Keratinocyte (primary cell): Measurements from ENCODE around the gene ZBTB48.

Experiments used
- EZH2 ChIP-seq: IDR thresholded peaks from one replicate; pipeline ENCODE4 v1.6.1; 2012; ENCODE audit warnings: inconsistent platforms, mild to moderate bottlenecking, low read length, moderate library complexity
- TF ChIP-seq, protein P1 (sequence below), 3 experiments: IDR thresholded peaks in 1 of 3; conservative IDR thresholded peaks in 1 of 3; optimal IDR thresholded peaks in 1 of 3; 2 replicates in 2 of 3; 3 replicates in 1 of 3; pipeline versions ENCODE3 to v1.5.1; 2011; ENCODE audit warnings: low read length in 3 of 3, mild to moderate bottlenecking in 3 of 3, moderate library complexity in 2 of 3, control low read depth in 1 of 3, inconsistent platforms in 1 of 3; ENCODE audit not compliant: insufficient read depth in 2 of 3; ENCODE audit errors: extremely low read depth in 1 of 3

DNA sequence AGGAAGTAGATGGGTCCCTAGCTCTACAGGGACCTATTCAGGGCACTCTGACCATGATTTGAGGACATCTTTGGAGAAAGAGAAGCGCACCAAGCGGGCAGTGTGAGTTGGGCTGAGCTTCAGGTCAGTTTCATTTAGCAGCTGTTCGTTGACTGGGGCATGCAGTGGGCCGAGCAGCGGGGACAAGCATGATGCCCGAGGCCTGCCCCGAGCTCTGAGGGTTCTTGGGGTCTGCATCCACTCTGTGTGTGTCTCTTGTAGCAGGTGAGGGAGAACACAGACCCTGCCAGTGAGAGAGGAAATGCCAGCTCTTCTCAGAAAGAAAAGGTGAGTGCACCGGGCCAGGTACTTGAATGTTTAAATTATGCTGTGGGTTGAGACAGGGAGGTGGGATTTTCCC, 50.2 kb downstream of the ZBTB48 start:
- TF ChIP-seq, protein P1, sequence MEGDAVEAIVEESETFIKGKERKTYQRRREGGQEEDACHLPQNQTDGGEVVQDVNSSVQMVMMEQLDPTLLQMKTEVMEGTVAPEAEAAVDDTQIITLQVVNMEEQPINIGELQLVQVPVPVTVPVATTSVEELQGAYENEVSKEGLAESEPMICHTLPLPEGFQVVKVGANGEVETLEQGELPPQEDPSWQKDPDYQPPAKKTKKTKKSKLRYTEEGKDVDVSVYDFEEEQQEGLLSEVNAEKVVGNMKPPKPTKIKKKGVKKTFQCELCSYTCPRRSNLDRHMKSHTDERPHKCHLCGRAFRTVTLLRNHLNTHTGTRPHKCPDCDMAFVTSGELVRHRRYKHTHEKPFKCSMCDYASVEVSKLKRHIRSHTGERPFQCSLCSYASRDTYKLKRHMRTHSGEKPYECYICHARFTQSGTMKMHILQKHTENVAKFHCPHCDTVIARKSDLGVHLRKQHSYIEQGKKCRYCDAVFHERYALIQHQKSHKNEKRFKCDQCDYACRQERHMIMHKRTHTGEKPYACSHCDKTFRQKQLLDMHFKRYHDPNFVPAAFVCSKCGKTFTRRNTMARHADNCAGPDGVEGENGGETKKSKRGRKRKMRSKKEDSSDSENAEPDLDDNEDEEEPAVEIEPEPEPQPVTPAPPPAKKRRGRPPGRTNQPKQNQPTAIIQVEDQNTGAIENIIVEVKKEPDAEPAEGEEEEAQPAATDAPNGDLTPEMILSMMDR (optimal IDR thresholded peaks at IDR 0.05 in 1 of 3, IDR thresholded peaks at IDR 0.05 in 1 of 3, conservative IDR thresholded peaks at IDR 0.05 in 1 of 3; ENCODE audit: extremely low read depth in 1 of 3, insufficient read depth in 2 of 3, low read length in 3 of 3) = no peak
- no peak for TF ChIP-seq EZH2
